ENCODE measurements around the gene SNU13.

- TF ChIP-seq CTCF (IDR thresholded peaks at IDR 0.05) (no peak), POLR2A (IDR thresholded peaks at IDR 0.05) (no peak), POLR2AphosphoS5 (IDR thresholded peaks at IDR 0.05) (no peak)
These were observed 14.1 kb upstream of the SNU13 start for GRCh38 chr22:41702763-41703162.

Measured in sigmoid colon (tissue), 4 donors.